HepG2 (cell line): Measurements from ENCODE around the gene TRPV2.

Experiments used
- IKZF4 ChIP-seq: sonication (generic); formaldehyde crosslinking; IDR thresholded peaks from 2 replicates; pipeline ENCODE4 v1.5.1; 2020; ENCODE audit warnings: borderline replicate concordance, mild to moderate bottlenecking, low read depth, missing genetic modification reagents; ENCODE audit errors: not compliant biosample characterization
- KDM2A ChIP-seq: sonication (generic); formaldehyde crosslinking; IDR thresholded peaks from 2 replicates; pipeline ENCODE4 v1.4.0; 2020; ENCODE audit warnings: low read depth, missing genetic modification reagents, borderline replicate concordance
- MAFG ChIP-seq: sonication (generic); formaldehyde crosslinking; IDR thresholded peaks from 2 replicates; pipeline ENCODE4 v1.5.1; 2020; ENCODE audit warnings: mild to moderate bottlenecking, missing genetic modification reagents
- RAD21 ChIP-seq: fragments of 450-650 bp; formaldehyde crosslinking; IDR thresholded peaks from 2 replicates; pipeline ENCODE4 v1.5.0; 2020; ENCODE audit warnings: mild to moderate bottlenecking
- TBL1XR1 ChIP-seq: fragments of 150-350 bp; IDR thresholded peaks from 2 replicates; pipeline ENCODE4 v1.6.1; 2014; ENCODE audit warnings: borderline replicate concordance, low read length; ENCODE audit not compliant: partially characterized antibody
- ZBTB21 ChIP-seq: sonication (generic); formaldehyde crosslinking; IDR thresholded peaks from 2 replicates; pipeline ENCODE4 v1.4.0; 2020; ENCODE audit warnings: missing genetic modification reagents
- ZZZ3 ChIP-seq: sonication (generic); formaldehyde crosslinking; IDR thresholded peaks from 2 replicates; pipeline ENCODE4 v1.4.0; 2020; ENCODE audit warnings: missing genetic modification reagents, mild to moderate bottlenecking, borderline replicate concordance
- TF ChIP-seq, protein P1 (sequence below): sonication (generic); formaldehyde crosslinking; IDR thresholded peaks from 2 replicates; pipeline ENCODE4 v1.5.0; 2020; ENCODE audit warnings: mild to moderate bottlenecking, missing genetic modification reagents, moderate library complexity

GRCh38 chr17:16477255-16477654, 61.9 kb downstream of the TRPV2 start:
- TF ChIP-seq, protein P1, sequence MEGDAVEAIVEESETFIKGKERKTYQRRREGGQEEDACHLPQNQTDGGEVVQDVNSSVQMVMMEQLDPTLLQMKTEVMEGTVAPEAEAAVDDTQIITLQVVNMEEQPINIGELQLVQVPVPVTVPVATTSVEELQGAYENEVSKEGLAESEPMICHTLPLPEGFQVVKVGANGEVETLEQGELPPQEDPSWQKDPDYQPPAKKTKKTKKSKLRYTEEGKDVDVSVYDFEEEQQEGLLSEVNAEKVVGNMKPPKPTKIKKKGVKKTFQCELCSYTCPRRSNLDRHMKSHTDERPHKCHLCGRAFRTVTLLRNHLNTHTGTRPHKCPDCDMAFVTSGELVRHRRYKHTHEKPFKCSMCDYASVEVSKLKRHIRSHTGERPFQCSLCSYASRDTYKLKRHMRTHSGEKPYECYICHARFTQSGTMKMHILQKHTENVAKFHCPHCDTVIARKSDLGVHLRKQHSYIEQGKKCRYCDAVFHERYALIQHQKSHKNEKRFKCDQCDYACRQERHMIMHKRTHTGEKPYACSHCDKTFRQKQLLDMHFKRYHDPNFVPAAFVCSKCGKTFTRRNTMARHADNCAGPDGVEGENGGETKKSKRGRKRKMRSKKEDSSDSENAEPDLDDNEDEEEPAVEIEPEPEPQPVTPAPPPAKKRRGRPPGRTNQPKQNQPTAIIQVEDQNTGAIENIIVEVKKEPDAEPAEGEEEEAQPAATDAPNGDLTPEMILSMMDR (CRISPR knock-in tag) = no peak
- TF ChIP-seq IKZF4 (CRISPR knock-in tag) = no peak
- peak; percentile 66 for TF ChIP-seq TBL1XR1
- no peak for TF ChIP-seq ZBTB21 (CRISPR knock-in tag)
- no peak for TF ChIP-seq KDM2A (CRISPR knock-in tag)
- TF ChIP-seq RAD21 (CRISPR knock-in tag) = no peak
- TF ChIP-seq ZZZ3 = no peak
- TF ChIP-seq MAFG (CRISPR knock-in tag) = no peak
